IMR-90 (cell line): ENCODE results near the gene GARS1. TPM values are rescaled to one million over a fixed set of nuclear protein-coding genes. Genes with fewer than 3 reads are reported as not detected.

Source experiments
- ATAC-seq: fragments of 200-7000 bp; cut with Tn5 transposase; 2 replicates; pipeline ENCODE4 v1.9.1; 2020; ENCODE audit warnings: low read depth, mild to moderate bottlenecking, moderate library complexity
- BruUV-seq: library from RNA; stranded (reverse); fragments of 400-500 nt; replicated peaks from 2 replicates; lab custom pipeline; 2021; lab: Mats Ljungman, UMichigan
- CTCF ChIA-PET: fragments of 300-600 bp; formaldehyde crosslinking; extraction: SDS; loops from one replicate; lab custom pipeline; 2021; ENCODE audit warnings: antibody characterized with exemption; lab: Yijun Ruan, JAX
- POLR2A ChIA-PET: fragments of 300-600 bp; sonication (Branson Sonifier 250); formaldehyde crosslinking; loops from one replicate; lab custom pipeline; 2022; ENCODE audit warnings: antibody characterized with exemption; ENCODE audit not compliant: unreplicated experiment; lab: Charles Lee
- DNase-seq: peaks from one replicate; pipeline ENCODE4 v3.0.0; 2013
- H2AFZ ChIP-seq: replicated peaks from 2 replicates; pipeline ENCODE3; 2013; ENCODE audit warnings: low read length, mild to moderate bottlenecking; ENCODE audit not compliant: poor library complexity
- H2AK5ac ChIP-seq: 2 replicates; pipeline ENCODE4 v1.6.1; 2013; ENCODE audit warnings: low read depth, low read length, inconsistent platforms
- H2AK9ac ChIP-seq: replicated peaks from 2 replicates; pipeline ENCODE3; 2013; ENCODE audit warnings: mild to moderate bottlenecking, low read depth, low read length, moderate library complexity; ENCODE audit not compliant: poor library complexity
- H2BK120ac ChIP-seq: 2 replicates; pipeline ENCODE4 v1.6.1; 2013; ENCODE audit warnings: low read depth, low read length, inconsistent platforms
- H2BK15ac ChIP-seq: 3 replicates; pipeline ENCODE4 v1.6.1; 2013; ENCODE audit warnings: low read depth, low read length, inconsistent platforms
- H2BK20ac ChIP-seq: 2 replicates; pipeline ENCODE4 v1.6.1; 2013; ENCODE audit warnings: low read depth, mild to moderate bottlenecking, inconsistent platforms, low read length, moderate library complexity
- H2BK5ac ChIP-seq: 2 replicates; pipeline ENCODE4 v1.6.1; 2013; ENCODE audit warnings: mild to moderate bottlenecking, low read depth, low read length, inconsistent platforms; ENCODE audit not compliant: poor library complexity, severe bottlenecking
- H3K14ac ChIP-seq: replicated peaks from 2 replicates; pipeline ENCODE4 v1.6.1; 2013; ENCODE audit warnings: low read depth, low read length, inconsistent platforms
- H3K18ac ChIP-seq: 2 replicates; pipeline ENCODE4 v1.6.1; 2013; ENCODE audit warnings: low read depth, low read length, control low read depth
- H3K23ac ChIP-seq: 2 replicates; pipeline ENCODE4 v1.6.1; 2013; ENCODE audit warnings: low read depth, low read length, inconsistent platforms
- H3K27ac ChIP-seq: 2 replicates; pipeline ENCODE4 v1.5.1; 2013; ENCODE audit warnings: mild to moderate bottlenecking, control low read depth, low read length; ENCODE audit not compliant: insufficient read depth
- H3K27me3 ChIP-seq: 2 replicates; pipeline ENCODE4 v1.6.1; 2013; ENCODE audit warnings: low read length; ENCODE audit not compliant: control insufficient read depth, insufficient read depth
- H3K36me3 ChIP-seq: 2 replicates; pipeline ENCODE4 v1.6.1; 2013; ENCODE audit warnings: low read length, mixed read lengths; ENCODE audit not compliant: control insufficient read depth, insufficient read depth
- H3K4ac ChIP-seq: 2 replicates; pipeline ENCODE4 v1.6.1; 2013; ENCODE audit warnings: low read depth, low read length, inconsistent platforms
- H3K4me1 ChIP-seq: 2 replicates; pipeline ENCODE4 v1.6.1; 2013; ENCODE audit warnings: low read length, mixed read lengths; ENCODE audit not compliant: control insufficient read depth, insufficient read depth
- H3K4me2 ChIP-seq: 2 replicates; pipeline ENCODE4 v1.6.1; 2013; ENCODE audit warnings: low read depth, mild to moderate bottlenecking, control low read depth, low read length, moderate library complexity
- H3K4me3 ChIP-seq: 2 replicates; pipeline ENCODE4 v1.5.1; 2013; ENCODE audit warnings: low read depth, mild to moderate bottlenecking, control low read depth, low read length, moderate library complexity; ENCODE audit not compliant: insufficient read depth
- H3K56ac ChIP-seq: 2 replicates; pipeline ENCODE4 v1.6.1; 2013; ENCODE audit warnings: low read length, inconsistent platforms; ENCODE audit not compliant: insufficient read depth; ENCODE audit errors: extremely low read depth
- H3K79me1 ChIP-seq, 2 experiments: 2 replicates each; pipeline ENCODE4 v1.6.1; 2013; ENCODE audit warnings: low read length in 2 of 2, inconsistent platforms in 1 of 2, low read depth in 1 of 2
- H3K9ac ChIP-seq: 2 replicates; pipeline ENCODE4 v1.6.1; 2013; ENCODE audit warnings: low read depth, low read length, control low read depth
- H3K9me1 ChIP-seq: 2 replicates; pipeline ENCODE4 v1.6.1; 2013; ENCODE audit warnings: low read length, inconsistent platforms; ENCODE audit not compliant: insufficient read depth
- H3K9me3 ChIP-seq: 2 replicates; pipeline ENCODE4 v1.6.1; 2013; ENCODE audit warnings: low read length; ENCODE audit not compliant: control insufficient read depth, insufficient read depth
- H4K20me1 ChIP-seq: 2 replicates; pipeline ENCODE4 v1.6.1; 2013; ENCODE audit warnings: low read length, inconsistent platforms; ENCODE audit not compliant: insufficient read depth
- H4K5ac ChIP-seq: 2 replicates; pipeline ENCODE4 v1.6.1; 2013; ENCODE audit warnings: mild to moderate bottlenecking, low read depth, low read length, control low read depth
- H4K8ac ChIP-seq, 2 experiments: 2 replicates each; pipeline ENCODE4 v1.6.1; 2013; ENCODE audit warnings: low read depth in 2 of 2, low read length in 2 of 2, control low read depth in 1 of 2, inconsistent platforms in 1 of 2
- H4K91ac ChIP-seq: 2 replicates; pipeline ENCODE4 v1.6.1; 2013; ENCODE audit warnings: low read depth, low read length, inconsistent platforms; ENCODE audit not compliant: insufficient read depth
- BHLHE40 ChIP-seq: fragments of 150-350 bp; IDR thresholded peaks from 2 replicates; pipeline ENCODE4 v1.6.1; 2016; ENCODE audit warnings: mild to moderate bottlenecking, low read depth, low read length
- MAFK ChIP-seq: IDR thresholded peaks from 2 replicates; pipeline ENCODE4 v1.6.1; 2012; ENCODE audit warnings: low read depth, low read length, improper control_type of control experiment
- MAZ ChIP-seq: IDR thresholded peaks from 2 replicates; pipeline ENCODE4 v1.6.1; 2012; ENCODE audit warnings: low read depth, mild to moderate bottlenecking, low read length, improper control_type of control experiment, moderate library complexity, borderline replicate concordance
- POLR2A ChIP-seq: IDR thresholded peaks from 2 replicates; pipeline ENCODE4 v1.6.1; 2012; ENCODE audit warnings: mild to moderate bottlenecking, low read depth, low read length
- SMC3 ChIP-seq: fragments of 150-350 bp; IDR thresholded peaks from 2 replicates; pipeline ENCODE4 v1.6.1; 2016; ENCODE audit warnings: low read depth, mild to moderate bottlenecking, antibody characterized with exemption, low read length, moderate library complexity
- WGBS, 2 experiments: methylation state at CpG; one replicate each; pipeline versions ENCODE4 v1.1.5 to v1.1.7; 2013; ENCODE audit warnings: missing lambda C conversion rate in 2 of 2; ENCODE audit not compliant: insufficient read length in 1 of 2; ENCODE audit errors: extremely low coverage in 2 of 2; 5-methylcytosine and 5-hydroxymethylcytosine counted together
- dilution Hi-C: fragments of 300-500 bp; cut with HindIII; formaldehyde crosslinking; loops from one replicate; pipeline ENCODE4 v1.14.3; 2018; ENCODE audit warnings: low sequenced_read_pairs; ENCODE audit not compliant: unreplicated experiment
- in situ Hi-C: fragments of 300-500 bp; cut with MboI; formaldehyde crosslinking; loops from 3 replicates; pipeline ENCODE4 v1.14.3; 2019; ENCODE audit warnings: low sequenced_read_pairs, inconsistent platforms, mixed read lengths
- intact Hi-C: fragments of 100-400 bp; cut with micrococcal nuclease; formaldehyde crosslinking; loops from 2 replicates; pipeline ENCODE4 v1.10.0; 2022
- polyA plus RNA-seq, 3 experiments: library from polyadenylated mRNA; depleted of rRNA; stranded (reverse); fragments of >200 nt; gene quantifications; 2 replicates each; pipeline ENCODE4 v1.2.3, GENCODE V29; 2012; ENCODE audit warnings: low replicate concordance in 1 of 3
- total RNA-seq: library from RNA; depleted of rRNA; stranded (reverse); fragments of >200 nt; gene quantifications from 2 replicates; pipeline ENCODE4 v1.2.3, GENCODE V29; 2012

GARS1 gene
- total and polyA plus RNA-seq, 2 of the 4 experiments (the other 2 are of a cell fraction), result 105 to 551 TPM

- POLR2A ChIA-PET, result interaction anchor here (0.6 kb wide), 1 partner anchor 72 kb away, joined by 3 read pairs; no protein-coding TSS in a partner anchor
- no peak overlapping the region for H2BK5ac ChIP-seq
- in situ Hi-C loops, result no loop called here
- H2BK15ac ChIP-seq, result no peak overlapping the region
- no peak overlapping the region for H3K4me2 ChIP-seq
- no peak overlapping the region for H2BK20ac ChIP-seq
- no peak overlapping the region for H2BK120ac ChIP-seq
- H4K5ac ChIP-seq, result no peak overlapping the region
- dilution Hi-C loops, result no loop called here
- H3K9ac ChIP-seq, result no peak overlapping the region
- no peaks in the 10 kb centered on the region for H3K4me1 ChIP-seq
- no peak overlapping the region for H3K4ac ChIP-seq
- no peak overlapping the region for H2AK5ac ChIP-seq
- no peaks in the 10 kb centered on the region for H3K27me3 ChIP-seq
- H3K9me3 ChIP-seq, result no peaks in the 10 kb centered on the region
- DNase-seq, result no peak
- H3K4me3 ChIP-seq, result no peak overlapping the region
- intact Hi-C loops, result loop anchor here (1.0 to 2.0 kb wide), 2 partner anchors 10 to 14 kb away; no protein-coding TSS in a partner anchor
- CTCF ChIA-PET, result interaction anchor here (1.2 kb wide), 1 partner anchor 10 kb away, joined by 3 read pairs; no protein-coding TSS in a partner anchor
- TF ChIP-seq SMC3 (no peak), BHLHE40 (no peak), MAFK (no peak), MAZ (no peak), POLR2A (no peak)
- peaks cover 47% of the 10 kb centered on the region; the same call in 1 of the 2 replicates for H4K20me1 ChIP-seq
- H4K8ac ChIP-seq, result no peak overlapping the region
- no CpG with 5 or more reads among the region's 1 CpG for WGBS, 2 experiments
- H3K9me1 ChIP-seq, result peaks cover 4% of the 10 kb centered on the region
- BruUV-seq, result no TSS peak
- H2AK9ac ChIP-seq, result no peak overlapping the region
- H3K14ac ChIP-seq, result no peak overlapping the region
- H4K91ac ChIP-seq, result no peak overlapping the region
- H3K23ac ChIP-seq, result no peak overlapping the region
- no peak overlapping the region for H3K18ac ChIP-seq
- ATAC-seq, result no peak
- no peak overlapping the region for H2AFZ ChIP-seq
- H3K56ac ChIP-seq, result no peak overlapping the region
- H3K36me3 ChIP-seq, result peaks cover 54% of the 10 kb centered on the region
- H3K27ac ChIP-seq, result no peak overlapping the region
- H3K79me1 ChIP-seq, result peaks cover 48 to 49% of the 10 kb centered on the region in 2 experiments
Measured at GRCh38 chr7:30618961-30619360, 24.3 kb downstream of the GARS1 start.
